GM23248 (cell line): ENCODE data around the gene LRBA.

ENCODE experiments used
- EZH2 ChIP-seq: fragments of 200-600 bp; sonication (generic); IDR thresholded peaks from 2 replicates; pipeline ENCODE4 v1.6.1; 2018; ENCODE audit warnings: antibody characterized with exemption, mild to moderate bottlenecking; ENCODE audit not compliant: insufficient read depth, poor library complexity, severe bottlenecking
- EZH2phosphoT487 ChIP-seq: fragments of 200-600 bp; sonication (generic); IDR thresholded peaks from 2 replicates; pipeline ENCODE4 v1.6.1; 2018; ENCODE audit warnings: antibody characterized with exemption, moderate library complexity, mild to moderate bottlenecking, low read depth; ENCODE audit not compliant: insufficient read depth

GRCh38 chr4:150439451-150439933 is 575.6 kb downstream of the LRBA start:
- TF ChIP-seq EZH2 (no peak), EZH2phosphoT487 (no peak)
